ENCODE measurements around the gene ZDHHC7. TPM values are rescaled to one million over a fixed set of nuclear protein-coding genes. Genes with fewer than 3 reads are reported as not detected.

Gene ZDHHC7
- total and polyA plus RNA-seq, 9 of the 15 experiments (the other 6 are each of a cell fraction or from before 2014, with no cell fraction given) = 1.7 to 49.7 (median 37.4) TPM

DNA sequence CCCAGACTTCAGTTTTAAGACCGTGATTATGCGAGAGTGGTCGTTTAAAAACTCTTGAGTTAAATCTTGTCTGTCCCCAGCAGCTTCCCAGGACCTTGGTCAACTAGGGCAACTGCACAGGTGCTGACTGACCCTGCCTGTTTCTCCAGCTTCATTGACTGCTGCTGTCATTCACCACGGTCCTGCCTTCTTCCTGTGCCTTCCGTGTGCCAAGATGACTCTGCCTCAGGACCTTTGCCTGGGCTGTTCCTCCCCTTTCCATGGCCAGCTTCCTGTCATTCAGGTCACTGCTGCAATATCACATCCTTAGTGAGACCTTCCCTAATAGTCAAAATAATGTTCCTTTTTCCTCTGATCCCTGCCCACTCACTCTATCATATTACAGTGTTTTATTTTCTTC lies 20.1 kb upstream of the ZDHHC7 start:
- POLR2A ChIA-PET = interaction anchor here (0.6 to 1.0 kb wide), 2 partner anchors 17 to 320 kb away, joined by 3 to 5 read pairs; no protein-coding TSS in a partner anchor
- Histone ChIP-seq H3K36me3 (ENCODE audit: control insufficient read depth, insufficient read depth, low read length) (peaks cover 3% of the 10 kb centered on the region; the same call in 1 of the 3 replicates), H3K4me2 (ENCODE audit: insufficient read depth, low read length) (no peak overlapping the region), H3K4me1 (replicated peaks in 1 of 2; ENCODE audit: control insufficient read depth in 2 of 2, insufficient read depth in 2 of 2, low read length in 2 of 2) (peaks cover 26 to 36% of the 10 kb centered on the region in 2 experiments), H3K79me2 (ENCODE audit: control insufficient read depth, insufficient read depth, low read length) (peaks cover 4% of the 10 kb centered on the region; the same call in 2 of the 3 replicates), H2AFZ (ENCODE audit: low read depth, low read length) (no peak overlapping the region), H3K9me1 (ENCODE audit: control insufficient read depth, insufficient read depth, low read length) (no peaks in the 10 kb centered on the region), H4K20me1 (replicated peaks; ENCODE audit: control insufficient read depth, insufficient read depth, low read length) (no peaks in the 10 kb centered on the region), H3K27me3 (ENCODE audit: control insufficient read depth in 2 of 2, insufficient read depth in 2 of 2, low read length in 2 of 2) (no peaks in the 10 kb centered on the region), H3K27ac (ENCODE audit: extremely low read depth, low read depth, low read length) (no peak overlapping the region), H3K9me3 (replicated peaks; ENCODE audit: control insufficient read depth, insufficient read depth, low read depth, low read length) (no peaks in the 10 kb centered on the region), H3K9ac (ENCODE audit: insufficient read depth in 1 of 2, low read depth in 2 of 2, low read length in 2 of 2) (no peak overlapping the region), H3K4me3 (no peak overlapping the region)
- BruUV-seq (replicated peaks) = no TSS peak
- CTCF ChIA-PET (ENCODE audit: low intra/inter-chr PET ratio) = no interaction called here
- 60% methylated on average over 5 of the region's 5 CpGs for WGBS (ENCODE audit: insufficient coverage, low coverage, missing lambda C conversion rate)
- DNase-seq (ENCODE audit: extremely low read depth in 1 of 4, low spot score in 3 of 4) (no peak), ATAC-seq (no peak), FAIRE-seq (no peak)
- intact Hi-C loops (cut with micrococcal nuclease) (no loop called here), in situ Hi-C loops (cut with MboI) (no loop called here)
- TF ChIP-seq, protein P1, sequence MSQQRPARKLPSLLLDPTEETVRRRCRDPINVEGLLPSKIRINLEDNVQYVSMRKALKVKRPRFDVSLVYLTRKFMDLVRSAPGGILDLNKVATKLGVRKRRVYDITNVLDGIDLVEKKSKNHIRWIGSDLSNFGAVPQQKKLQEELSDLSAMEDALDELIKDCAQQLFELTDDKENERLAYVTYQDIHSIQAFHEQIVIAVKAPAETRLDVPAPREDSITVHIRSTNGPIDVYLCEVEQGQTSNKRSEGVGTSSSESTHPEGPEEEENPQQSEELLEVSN (IDR thresholded peaks at IDR 0.05; ENCODE audit: borderline replicate concordance in 1 of 2, extremely low read depth in 1 of 2, insufficient read depth in 1 of 2, insufficient read length in 1 of 2, low read depth in 1 of 2, low read length in 1 of 2, poor library complexity in 1 of 2, severe bottlenecking in 1 of 2) = no peak
- TF ChIP-seq TARDBP (IDR thresholded peaks at IDR 0.05) = no peak
- no peak for TF ChIP-seq RFX1 (IDR thresholded peaks at IDR 0.05)
- no peak for TF ChIP-seq PPARD (CRISPR knock-in tag; IDR thresholded peaks at IDR 0.05)
- TF ChIP-seq STAT5A (IDR thresholded peaks at IDR 0.05; ENCODE audit: borderline replicate concordance, low read length) = no peak
- TF ChIP-seq, protein P2, sequence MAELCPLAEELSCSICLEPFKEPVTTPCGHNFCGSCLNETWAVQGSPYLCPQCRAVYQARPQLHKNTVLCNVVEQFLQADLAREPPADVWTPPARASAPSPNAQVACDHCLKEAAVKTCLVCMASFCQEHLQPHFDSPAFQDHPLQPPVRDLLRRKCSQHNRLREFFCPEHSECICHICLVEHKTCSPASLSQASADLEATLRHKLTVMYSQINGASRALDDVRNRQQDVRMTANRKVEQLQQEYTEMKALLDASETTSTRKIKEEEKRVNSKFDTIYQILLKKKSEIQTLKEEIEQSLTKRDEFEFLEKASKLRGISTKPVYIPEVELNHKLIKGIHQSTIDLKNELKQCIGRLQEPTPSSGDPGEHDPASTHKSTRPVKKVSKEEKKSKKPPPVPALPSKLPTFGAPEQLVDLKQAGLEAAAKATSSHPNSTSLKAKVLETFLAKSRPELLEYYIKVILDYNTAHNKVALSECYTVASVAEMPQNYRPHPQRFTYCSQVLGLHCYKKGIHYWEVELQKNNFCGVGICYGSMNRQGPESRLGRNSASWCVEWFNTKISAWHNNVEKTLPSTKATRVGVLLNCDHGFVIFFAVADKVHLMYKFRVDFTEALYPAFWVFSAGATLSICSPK (IDR thresholded peaks at IDR 0.05; ENCODE audit: borderline replicate concordance) = no peak
- TF ChIP-seq RAD51 (IDR thresholded peaks at IDR 0.05; ENCODE audit: borderline replicate concordance, low read depth) = no peak
- TF ChIP-seq, protein P3, sequence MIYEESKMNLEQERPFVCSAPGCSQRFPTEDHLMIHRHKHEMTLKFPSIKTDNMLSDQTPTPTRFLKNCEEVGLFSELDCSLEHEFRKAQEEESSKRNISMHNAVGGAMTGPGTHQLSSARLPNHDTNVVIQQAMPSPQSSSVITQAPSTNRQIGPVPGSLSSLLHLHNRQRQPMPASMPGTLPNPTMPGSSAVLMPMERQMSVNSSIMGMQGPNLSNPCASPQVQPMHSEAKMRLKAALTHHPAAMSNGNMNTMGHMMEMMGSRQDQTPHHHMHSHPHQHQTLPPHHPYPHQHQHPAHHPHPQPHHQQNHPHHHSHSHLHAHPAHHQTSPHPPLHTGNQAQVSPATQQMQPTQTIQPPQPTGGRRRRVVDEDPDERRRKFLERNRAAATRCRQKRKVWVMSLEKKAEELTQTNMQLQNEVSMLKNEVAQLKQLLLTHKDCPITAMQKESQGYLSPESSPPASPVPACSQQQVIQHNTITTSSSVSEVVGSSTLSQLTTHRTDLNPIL (CRISPR knock-in tag; IDR thresholded peaks at IDR 0.05) = no peak

Measured in K562 (cell line).